HG02759 (cell line): Measurements from ENCODE around the gene SLC29A4.
"Not testable (repeated sequence)": the region's sequence is repeated elsewhere in the genome, so short reads cannot be mapped to it uniquely, and the experiment has no call there.

Source experiments
- ATAC-seq: cut with Tn5 transposase; IDR thresholded peaks from one replicate; pipeline ENCODE4 v1.9.1; 2021; ENCODE audit warnings: mild to moderate bottlenecking, moderate library complexity; ENCODE audit not compliant: unreplicated experiment

The SLC29A4 gene

GRCh38 chr7:5295039-5296014, 12.6 kb downstream of the SLC29A4 start:
- no peak for ATAC-seq

- no peak for ATAC-seq
These were observed 13.4 kb downstream of the SLC29A4 start for GRCh38 chr7:5296015-5296610.

GRCh38 chr7:5296611-5297226, 14.0 kb downstream of the SLC29A4 start:
- ATAC-seq, result no peak

- no peak for ATAC-seq
These were observed 17.6 kb downstream of the SLC29A4 start for GRCh38 chr7:5300366-5300765.

GRCh38 chr7:5302577-5302976, 19.8 kb downstream of the SLC29A4 start:
- ATAC-seq, result no peak

- no peak for ATAC-seq
These were observed 20.3 kb downstream of the SLC29A4 start for GRCh38 chr7:5303061-5303460.

GRCh38 chr7:5303591-5304505, 21.1 kb downstream of the SLC29A4 start:
- no peak for ATAC-seq

- not testable (repeated sequence) for ATAC-seq
These were observed 22.3 kb downstream of the SLC29A4 start for GRCh38 chr7:5305050-5305449.

GRCh38 chr7:5307221-5308142, 24.7 kb downstream of the SLC29A4 start:
- not testable (repeated sequence) for ATAC-seq

GRCh38 chr7:5309146-5309545, 26.4 kb downstream of the SLC29A4 start:
- no peak for ATAC-seq

- no peak for ATAC-seq
These were observed 28.2 kb downstream of the SLC29A4 start for GRCh38 chr7:5310822-5311405.

GRCh38 chr7:5312276-5313070, 29.7 kb downstream of the SLC29A4 start:
- not testable (repeated sequence) for ATAC-seq

GRCh38 chr7:5313076-5313885, 30.5 kb downstream of the SLC29A4 start:
- ATAC-seq, result not testable (repeated sequence)

- ATAC-seq, result no peak
These were observed 32.1 kb downstream of the SLC29A4 start for GRCh38 chr7:5314864-5315263.

- ATAC-seq, result no peak
These were observed 33.0 kb downstream of the SLC29A4 start for GRCh38 chr7:5315761-5316160.

- not testable (repeated sequence) for ATAC-seq
These were observed 35.9 kb downstream of the SLC29A4 start for GRCh38 chr7:5318613-5319012.

- ATAC-seq, result no peak
These were observed 37.6 kb downstream of the SLC29A4 start for GRCh38 chr7:5320391-5320790.
